CD4-positive, alpha-beta T cell treated with Interleukin-2 at 100 ng/mL for 4 hours (primary cell): ENCODE measurements around the gene BTBD6.
"Not testable (repeated sequence)": the region's sequence is repeated elsewhere in the genome, so short reads cannot be mapped to it uniquely, and the experiment has no call there.

Source experiments
- DNase-seq: peaks from one replicate; pipeline ENCODE4 v3.0.0-alpha.2; 2020; ENCODE audit warnings: low spot score

The BTBD6 gene

GRCh38 chr14:105269405-105269804 lies 21.1 kb downstream of the BTBD6 start:
- DNase-seq = no peak

GRCh38 chr14:105271224-105271890 lies 23.0 kb downstream of the BTBD6 start:
- no peak for DNase-seq

- no peak for DNase-seq
These were observed 24.3 kb downstream of the BTBD6 start for GRCh38 chr14:105272623-105273022.

GRCh38 chr14:105273062-105273461 lies 24.7 kb downstream of the BTBD6 start:
- no peak for DNase-seq

- no peak for DNase-seq
These were observed 26.3 kb downstream of the BTBD6 start for GRCh38 chr14:105274637-105275036.

- no peak for DNase-seq
These were observed 27.1 kb downstream of the BTBD6 start for GRCh38 chr14:105275267-105275946.

- not testable (repeated sequence) for DNase-seq
These were observed 29.1 kb downstream of the BTBD6 start for GRCh38 chr14:105277448-105277847.

- no peak for DNase-seq
These were observed 31.5 kb downstream of the BTBD6 start for GRCh38 chr14:105279642-105280361.

GRCh38 chr14:105280525-105280924 lies 32.2 kb downstream of the BTBD6 start:
- no peak for DNase-seq

- peak; percentile 37 for DNase-seq
These were observed 33.2 kb downstream of the BTBD6 start for GRCh38 chr14:105281371-105282097.

GRCh38 chr14:105282098-105282725 lies 33.9 kb downstream of the BTBD6 start:
- DNase-seq = no peak

- DNase-seq = no peak
These were observed 34.7 kb downstream of the BTBD6 start for GRCh38 chr14:105283028-105283427.

GRCh38 chr14:105283899-105284298 lies 35.6 kb downstream of the BTBD6 start:
- DNase-seq = no peak

- no peak for DNase-seq
These were observed 36.8 kb downstream of the BTBD6 start for GRCh38 chr14:105285174-105285573.

GRCh38 chr14:105286759-105287144 lies 38.4 kb downstream of the BTBD6 start:
- DNase-seq = no peak

- DNase-seq = no peak
These were observed 39.1 kb downstream of the BTBD6 start for GRCh38 chr14:105287249-105288102.

- not testable (repeated sequence) for DNase-seq
These were observed 40.6 kb downstream of the BTBD6 start for GRCh38 chr14:105288936-105289335.

- DNase-seq = no peak
These were observed 42.5 kb downstream of the BTBD6 start for GRCh38 chr14:105290621-105291346.

GRCh38 chr14:105292826-105293711 lies 44.7 kb downstream of the BTBD6 start:
- DNase-seq = no peak
